ENCODE results near the gene INPPL1.
A peak's percentile ranks its signal among the peaks of the same experiment; 100 is the strongest.
"Not testable (repeated sequence)": the region's sequence is repeated elsewhere in the genome, so short reads cannot be mapped to it uniquely, and the experiment has no call there.

Gene INPPL1

DNA sequence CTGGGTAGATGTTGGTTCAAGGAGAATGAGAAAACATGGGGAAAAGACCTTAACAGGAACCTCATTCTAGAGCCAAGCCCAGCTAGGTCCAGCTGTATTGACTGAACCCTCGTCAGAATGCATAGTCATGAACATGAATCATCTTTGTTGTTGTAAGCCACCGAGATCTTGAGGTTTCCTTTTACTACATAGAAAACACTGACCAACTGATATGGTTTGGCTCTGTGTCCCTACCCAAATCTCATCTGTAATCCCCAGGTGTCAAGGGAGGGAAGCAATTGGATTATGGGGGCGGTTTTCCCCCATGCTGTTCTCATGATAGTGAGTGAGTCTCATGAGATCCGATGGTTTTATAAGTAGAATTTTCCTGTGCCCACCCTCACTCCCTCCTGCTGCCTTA is 38.8 kb downstream of the INPPL1 start:
- no peak overlapping the region for H3K4me3 ChIP-seq (ENCODE audit: low read depth, low read length)
- DNase-seq (ENCODE audit: low read depth): peak; percentile 21

DNA sequence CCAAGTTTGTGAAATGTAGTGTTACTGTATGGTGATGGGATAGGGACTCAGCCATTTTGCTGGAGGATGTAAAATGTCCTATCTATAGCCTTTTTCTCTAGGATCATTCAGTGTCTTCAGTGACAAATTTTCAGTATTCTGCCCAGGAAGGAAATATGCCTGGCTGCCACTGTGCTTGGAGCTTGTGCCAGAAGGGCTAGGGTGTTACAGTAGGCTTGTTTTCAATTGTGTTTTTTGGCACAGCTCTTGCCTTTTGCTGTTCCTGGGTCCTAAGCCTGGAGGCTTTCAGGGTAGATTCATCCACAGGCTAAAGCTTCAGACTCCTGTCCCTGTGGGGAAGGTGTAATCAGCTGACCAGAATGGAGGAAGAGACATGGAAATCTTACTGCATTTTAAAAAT is 41.4 kb downstream of the INPPL1 start:
- no peak for DNase-seq (ENCODE audit: low read depth)
- no peak overlapping the region for H3K4me3 ChIP-seq (ENCODE audit: low read depth, low read length)

DNA sequence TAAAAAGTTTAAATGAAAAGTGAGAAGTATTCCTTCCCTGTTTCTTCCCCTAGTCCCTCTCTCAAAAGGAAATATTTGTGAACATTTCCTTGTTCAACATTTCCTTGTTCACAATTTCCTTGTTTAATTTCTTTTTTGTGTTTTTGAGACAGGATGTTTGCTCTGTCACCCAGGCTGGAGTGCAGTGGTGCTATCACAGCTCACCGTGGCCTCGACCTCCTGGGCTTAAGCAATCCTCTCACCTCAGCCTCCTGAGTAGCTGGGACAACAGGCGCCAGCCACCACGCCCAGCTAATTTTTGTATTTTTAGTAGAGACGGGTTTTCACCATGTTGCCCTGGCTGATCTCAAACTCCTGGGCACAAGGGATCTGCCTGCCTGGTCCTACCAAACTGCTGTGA is 42.4 kb downstream of the INPPL1 start:
- not testable (repeated sequence) for H3K4me3 ChIP-seq (ENCODE audit: low read depth, low read length); DNase-seq (ENCODE audit: low read depth)

DNA sequence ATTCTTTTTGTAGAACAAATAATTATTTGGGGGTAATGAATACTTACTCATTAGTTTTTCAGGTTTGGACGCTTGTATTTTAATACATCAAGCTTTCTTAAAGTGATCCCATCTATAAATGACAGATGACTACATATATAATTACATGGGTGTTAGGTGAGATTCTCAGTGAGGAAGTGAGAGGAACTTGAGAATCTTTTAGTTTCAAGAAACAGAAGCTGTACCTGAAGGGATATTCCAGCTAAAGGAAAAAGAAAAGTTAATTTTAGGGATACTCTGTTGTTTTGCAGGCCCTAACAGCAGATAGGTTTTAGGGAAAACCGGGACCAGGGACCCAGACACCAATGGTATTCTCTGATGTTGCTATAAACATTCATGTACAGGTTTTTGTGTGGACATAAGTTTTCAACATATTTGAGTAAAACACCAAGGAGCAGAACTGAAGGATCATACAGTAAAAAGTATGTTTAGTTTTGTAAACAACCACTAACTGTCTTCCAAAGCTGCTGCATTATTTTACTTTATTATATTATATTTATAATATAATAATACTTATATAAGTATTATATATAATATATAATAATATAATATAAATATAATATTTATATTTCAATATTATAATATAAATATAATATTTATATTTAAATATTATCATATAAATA is 43.5 kb downstream of the INPPL1 start:
- no peak for DNase-seq (ENCODE audit: low read depth)
- no peak overlapping the region for H3K4me3 ChIP-seq (ENCODE audit: low read depth, low read length)

GRCh38 chr11:72271980-72272379 is 47.4 kb downstream of the INPPL1 start:
- no peak overlapping the region for H3K4me3 ChIP-seq (ENCODE audit: low read depth, low read length)
- DNase-seq (ENCODE audit: low read depth): no peak

GRCh38 chr11:72274435-72274834 is 49.9 kb downstream of the INPPL1 start:
- no peak overlapping the region for H3K4me3 ChIP-seq (ENCODE audit: low read depth, low read length)
- peak; percentile 6 for DNase-seq (ENCODE audit: low read depth)

- peak; percentile 10 for DNase-seq (ENCODE audit: low read depth)
Measured at GRCh38 chr11:72278905-72279304, 54.3 kb downstream of the INPPL1 start.

DNA sequence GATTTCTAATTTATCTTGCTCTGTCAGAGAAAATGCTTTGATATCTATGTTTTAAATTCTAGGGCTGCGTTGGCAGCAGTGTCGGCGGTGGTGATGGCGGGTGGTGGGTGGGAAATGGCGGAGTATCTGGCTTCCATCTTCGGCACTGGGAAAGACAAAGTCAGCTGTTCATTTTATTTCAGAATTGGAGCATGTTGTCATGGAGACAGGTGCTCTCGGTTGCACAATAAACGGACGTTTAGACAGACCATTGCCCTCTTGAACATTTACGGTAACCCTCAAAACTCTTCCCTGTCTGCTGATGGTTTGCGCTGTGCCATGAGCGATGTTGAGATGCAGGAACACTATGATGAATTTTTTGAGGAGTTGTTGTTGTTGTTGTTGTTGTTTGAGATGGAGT is 55.5 kb downstream of the INPPL1 start:
- DNase-seq (ENCODE audit: low read depth): no peak
- no peak overlapping the region for H3K4me3 ChIP-seq (ENCODE audit: low read depth, low read length)

More at GRCh38 chr11:72278905-72279304, 54.3 kb downstream of the INPPL1 start:
- H3K4me3 ChIP-seq (ENCODE audit: low read depth, low read length): no peak overlapping the region

DNA sequence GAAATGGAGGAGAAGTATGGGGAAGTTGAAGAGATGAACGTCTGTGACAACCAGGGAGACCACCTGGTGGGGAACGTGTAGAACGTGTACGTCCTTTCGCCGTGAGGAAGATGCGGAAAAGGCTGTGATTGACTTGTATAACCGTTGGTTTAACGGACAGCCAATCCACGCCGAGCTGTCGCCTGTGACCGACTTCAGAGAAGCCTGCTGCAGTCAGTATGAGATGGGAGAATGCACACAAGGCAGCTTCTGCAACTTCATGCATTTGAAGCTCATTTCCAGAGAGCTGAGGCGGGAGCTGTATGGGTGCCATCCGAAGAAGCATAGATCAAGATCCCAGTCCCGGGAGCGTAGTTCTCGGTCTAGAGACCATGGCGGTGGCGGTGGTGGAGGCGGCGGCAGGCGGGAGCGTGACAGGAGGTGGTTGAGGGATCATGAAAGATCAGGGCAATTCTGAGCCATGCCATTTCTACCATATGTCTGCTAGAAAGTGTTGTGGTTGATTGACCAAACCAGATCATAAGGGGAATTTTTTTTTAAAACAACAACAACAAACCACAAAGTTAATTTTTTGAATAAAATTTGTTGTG is 56.3 kb downstream of the INPPL1 start:
- H3K4me3 ChIP-seq (ENCODE audit: low read depth, low read length): no peak overlapping the region
- DNase-seq (ENCODE audit: low read depth): no peak

GRCh38 chr11:72283947-72284346 is 59.4 kb downstream of the INPPL1 start:
- no peak overlapping the region for H3K4me3 ChIP-seq (ENCODE audit: low read depth, low read length)
- DNase-seq (ENCODE audit: low read depth): no peak

DNA sequence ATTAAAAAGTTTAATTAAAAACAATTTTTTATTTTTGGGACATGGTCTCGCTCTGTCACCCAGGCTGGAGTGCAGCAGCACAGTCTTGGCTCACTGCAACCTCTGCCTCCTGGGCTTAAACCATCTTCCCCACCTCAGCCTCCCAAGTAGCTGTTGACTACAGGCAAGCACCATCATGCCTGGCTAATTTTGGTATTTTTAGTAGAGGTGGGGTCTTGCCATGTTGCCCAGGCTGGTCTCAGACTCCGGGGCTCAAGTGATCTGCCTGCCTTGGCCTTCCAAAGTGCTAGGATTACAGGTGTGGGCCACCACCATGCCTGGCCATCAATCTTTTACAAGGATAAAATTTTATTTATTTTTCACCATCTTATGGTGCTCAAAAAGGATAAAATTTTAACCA is 62.7 kb downstream of the INPPL1 start:
- no peak overlapping the region for H3K4me3 ChIP-seq (ENCODE audit: low read depth, low read length)
- DNase-seq (ENCODE audit: low read depth): no peak
